GM19372 (cell line): Measurements from ENCODE around the gene UCN3.
"Not testable (repeated sequence)": the region's sequence is repeated elsewhere in the genome, so short reads cannot be mapped to it uniquely, and the experiment has no call there.

Experiments used
- ATAC-seq: cut with Tn5 transposase; IDR thresholded peaks from one replicate; pipeline ENCODE4 v1.9.1; 2021; ENCODE audit warnings: mild to moderate bottlenecking, low read depth, moderate library complexity; ENCODE audit not compliant: unreplicated experiment

Gene UCN3

DNA sequence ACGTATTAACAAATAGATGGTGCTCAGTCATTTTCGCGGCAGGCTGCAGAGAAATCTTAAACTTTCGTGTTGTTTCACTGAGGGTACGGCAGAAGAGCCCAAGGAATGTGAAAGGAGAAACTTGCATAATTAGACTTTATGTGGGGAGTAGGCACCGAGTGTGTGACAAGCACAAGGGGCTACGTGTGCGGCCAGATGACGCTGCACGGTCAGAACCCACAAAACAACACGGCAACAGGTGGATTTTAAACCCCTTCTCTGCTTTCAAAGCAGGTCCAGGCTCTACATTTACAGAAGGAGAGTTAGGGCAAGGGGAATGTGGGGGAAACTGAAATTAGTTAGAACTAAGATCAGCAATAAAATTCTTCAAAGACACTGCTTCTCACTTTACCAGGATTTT lies 392 bp upstream of the UCN3 start:
- no peak for ATAC-seq

DNA sequence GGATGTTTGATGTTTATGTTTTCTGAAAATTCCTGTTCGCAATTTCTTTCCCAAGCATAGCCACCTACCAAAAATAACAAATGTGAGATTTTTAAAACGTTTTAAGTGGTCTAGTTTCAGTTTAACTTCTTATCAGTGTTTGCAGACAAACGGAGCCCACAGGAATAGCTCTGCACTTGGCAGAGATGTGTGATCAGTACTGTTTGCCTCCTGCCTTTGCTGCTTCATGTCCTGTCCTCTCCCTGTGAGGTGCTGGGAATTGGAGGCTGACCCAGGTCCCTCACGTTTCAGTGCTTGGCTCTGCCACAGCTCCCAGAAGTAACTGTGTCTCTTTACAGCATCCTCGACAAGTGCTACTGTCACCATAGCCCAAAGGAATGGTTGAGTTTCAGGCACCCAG lies 1.2 kb downstream of the UCN3 start:
- ATAC-seq, result no peak

- ATAC-seq, result no peak
Measured at GRCh38 chr10:5369362-5370158, 4.8 kb downstream of the UCN3 start.

GRCh38 chr10:5370493-5371352 lies 6.0 kb downstream of the UCN3 start:
- ATAC-seq, result no peak

DNA sequence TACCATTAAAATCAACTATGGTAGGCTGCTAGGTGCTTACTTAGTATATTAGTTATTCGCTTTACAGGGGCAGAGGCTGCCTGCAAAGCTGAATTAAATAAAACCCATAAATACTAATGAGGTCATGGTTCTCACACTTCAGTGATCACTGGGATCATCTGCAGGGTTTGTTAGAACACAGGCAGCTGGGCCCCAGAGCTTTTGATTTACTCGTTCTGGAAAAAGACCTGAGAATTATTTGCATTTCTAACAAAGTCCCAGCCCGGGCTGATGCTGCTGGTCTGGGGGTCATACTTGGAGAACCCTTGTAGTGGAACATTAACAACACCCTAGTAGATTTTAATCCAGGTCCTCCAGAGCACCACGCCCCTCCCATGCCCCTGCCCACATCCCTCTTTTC lies 8.5 kb downstream of the UCN3 start:
- no peak for ATAC-seq

- no peak for ATAC-seq
Measured at GRCh38 chr10:5373891-5374611, 9.3 kb downstream of the UCN3 start.

DNA sequence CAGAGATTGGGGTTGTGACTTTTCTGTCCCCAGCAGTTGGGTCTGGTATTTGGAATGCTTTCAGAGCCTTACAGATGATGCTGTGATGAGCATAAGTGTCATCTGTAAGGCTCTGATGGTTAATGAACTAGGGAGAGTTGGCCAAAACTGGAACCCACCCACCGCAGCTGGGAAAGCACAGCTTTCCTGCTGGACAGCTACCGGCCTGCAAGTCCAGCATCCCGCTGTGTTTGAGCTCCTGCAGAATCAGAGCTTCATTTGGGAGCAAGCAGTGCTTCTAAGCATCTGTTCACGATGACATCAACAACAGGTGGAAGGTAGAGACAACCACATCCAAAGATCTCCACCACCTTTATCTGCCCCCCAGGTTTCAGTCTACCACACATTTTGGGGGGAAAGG lies 11.7 kb downstream of the UCN3 start:
- no peak for ATAC-seq

DNA sequence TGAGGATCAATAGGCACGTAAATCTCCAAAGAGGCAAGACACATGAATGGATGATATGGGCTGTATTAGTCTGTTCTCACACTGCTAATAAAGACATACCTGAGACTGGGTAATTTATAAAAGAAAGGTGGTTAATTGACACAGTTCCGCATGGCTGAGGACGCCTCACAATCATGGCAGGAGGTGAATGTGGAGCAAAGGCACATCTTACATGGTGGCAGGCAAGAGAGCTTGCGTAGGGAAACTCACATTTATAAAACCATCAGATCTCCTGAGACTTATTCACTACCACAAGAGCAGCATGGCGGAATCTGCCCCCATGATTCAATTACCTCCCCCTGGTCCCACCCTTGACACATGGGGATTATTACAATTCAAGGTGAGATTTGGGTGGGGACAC lies 14.4 kb downstream of the UCN3 start:
- not testable (repeated sequence) for ATAC-seq

GRCh38 chr10:5380395-5380794 lies 15.6 kb downstream of the UCN3 start:
- ATAC-seq, result not testable (repeated sequence)

GRCh38 chr10:5381187-5381586 lies 16.4 kb downstream of the UCN3 start:
- no peak for ATAC-seq

GRCh38 chr10:5385224-5385623 lies 20.5 kb downstream of the UCN3 start:
- no peak for ATAC-seq

GRCh38 chr10:5387169-5387568 lies 22.4 kb downstream of the UCN3 start:
- no peak for ATAC-seq

DNA sequence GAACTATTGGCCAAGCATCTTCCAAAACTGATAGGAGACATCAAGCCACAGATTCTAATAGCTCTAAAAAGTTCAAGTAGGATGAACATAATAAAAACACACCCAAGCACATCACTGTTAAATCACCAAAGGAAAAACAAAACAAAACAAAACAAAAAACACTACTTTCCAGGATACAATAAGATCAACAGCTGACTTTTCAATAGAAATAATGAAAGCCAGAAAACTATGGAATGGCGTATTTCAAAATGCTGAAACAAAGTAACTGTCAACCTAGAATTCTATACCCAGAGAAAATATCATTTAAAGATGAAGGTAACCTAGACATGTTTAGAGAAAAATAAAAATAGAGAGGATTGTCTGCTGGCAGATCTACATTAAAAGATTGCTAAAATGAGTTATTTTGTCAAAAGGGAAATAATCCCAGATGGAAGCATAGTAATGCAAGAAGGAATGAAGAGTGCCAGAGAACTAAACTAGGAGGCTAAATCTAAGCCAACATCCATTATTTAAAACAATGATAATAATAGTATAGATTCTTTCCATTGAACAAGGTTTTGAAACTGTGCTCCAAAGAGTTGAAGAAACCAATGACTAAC lies 25.9 kb downstream of the UCN3 start:
- ATAC-seq, result no peak

GRCh38 chr10:5391790-5392189 lies 27.0 kb downstream of the UCN3 start:
- ATAC-seq, result no peak

DNA sequence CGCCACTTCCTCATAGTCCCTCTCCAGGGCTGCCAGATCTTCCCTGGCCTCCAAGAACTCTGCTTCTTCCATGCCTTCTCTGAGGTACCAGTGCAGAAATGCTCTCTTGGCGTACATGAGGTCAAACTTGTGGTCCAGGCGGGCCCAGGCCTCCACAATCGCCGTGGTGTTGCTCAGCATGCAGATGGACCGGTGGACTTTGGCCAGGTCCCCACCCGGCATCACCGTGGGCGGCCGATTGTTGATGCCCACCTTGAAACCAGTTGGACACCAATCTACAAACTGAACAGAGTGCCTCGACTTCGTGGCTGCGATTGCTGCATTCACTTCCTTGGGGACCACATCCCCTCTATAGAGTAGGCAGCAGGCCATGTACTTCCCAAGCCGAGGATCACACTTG lies 28.8 kb downstream of the UCN3 start:
- ATAC-seq, result no peak

DNA sequence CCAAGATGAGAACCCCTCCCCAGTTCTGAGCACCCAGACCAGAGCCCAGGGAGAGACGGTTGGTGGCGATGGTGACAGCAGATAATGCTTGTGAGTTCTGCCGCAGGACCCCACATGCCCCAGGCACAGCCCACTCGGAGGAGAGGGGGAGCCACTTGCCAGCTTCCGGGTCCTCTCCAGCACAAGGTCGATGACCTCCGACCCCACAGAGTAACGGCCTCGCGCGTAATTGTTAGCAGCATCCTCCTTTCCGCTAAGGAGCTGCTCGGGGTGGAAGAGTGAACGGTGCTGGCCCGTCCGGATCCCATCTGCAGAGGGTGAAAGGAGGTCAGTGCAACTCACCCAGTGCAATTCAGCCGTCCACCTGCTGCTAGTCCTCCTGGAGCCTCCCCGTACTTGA lies 30.4 kb downstream of the UCN3 start:
- no peak for ATAC-seq

- ATAC-seq, result no peak
Measured at GRCh38 chr10:5396556-5397300, 32.0 kb downstream of the UCN3 start.

DNA sequence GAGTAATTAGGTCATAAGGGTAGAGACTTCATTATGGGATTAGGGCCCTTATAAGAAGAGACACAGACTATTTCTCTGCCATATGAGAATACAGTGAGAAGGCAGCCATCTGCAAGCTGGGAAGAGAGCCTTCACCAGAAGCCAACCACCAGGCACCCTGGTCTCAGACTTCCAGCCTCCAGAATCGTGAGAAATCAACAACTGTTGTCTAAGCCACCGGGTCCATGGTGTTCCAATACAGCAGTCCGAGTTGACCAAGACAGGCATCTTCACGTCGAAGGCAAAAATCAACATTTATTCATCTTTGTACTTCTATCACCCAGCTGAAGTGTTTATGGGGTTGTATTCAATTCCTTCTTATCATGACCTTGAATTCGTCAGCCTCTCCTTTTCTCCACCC lies 34.6 kb downstream of the UCN3 start:
- ATAC-seq, result no peak

DNA sequence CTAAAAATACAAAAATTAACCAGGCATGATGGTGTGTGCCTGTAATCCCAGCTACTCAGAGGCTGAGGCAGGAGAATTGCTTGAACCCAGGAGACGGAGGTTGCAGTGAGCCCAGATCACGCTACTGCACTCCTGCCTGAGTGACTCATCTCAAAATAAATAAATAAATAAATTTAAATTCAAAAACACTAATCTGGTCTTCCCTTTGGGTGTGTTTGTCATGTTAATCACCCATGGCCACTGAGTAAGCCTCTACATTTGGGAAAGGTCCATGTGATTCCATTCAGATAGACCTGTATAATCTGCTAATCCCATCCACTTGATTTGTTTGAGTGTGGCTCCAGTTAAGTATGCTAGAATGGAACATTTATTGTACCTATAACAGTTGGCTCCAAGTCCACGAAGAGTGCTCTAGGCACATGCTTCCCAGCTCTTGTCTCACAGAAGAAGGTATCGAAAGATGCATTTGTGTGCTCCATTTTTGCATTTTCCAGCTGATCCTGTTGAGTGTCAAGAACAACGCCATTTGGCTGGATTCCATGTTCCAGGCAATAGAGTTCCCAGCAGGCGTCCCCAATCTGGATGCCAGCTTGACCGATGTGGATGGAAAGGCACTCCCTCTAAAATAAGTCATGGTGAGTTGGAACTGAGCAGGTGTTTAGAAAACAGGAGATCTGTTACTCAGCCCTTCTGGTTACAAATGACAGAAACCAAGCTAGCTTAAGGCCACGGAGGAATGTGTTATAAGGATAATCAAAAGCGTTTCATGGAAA lies 35.9 kb downstream of the UCN3 start:
- no peak for ATAC-seq
